Liver (tissue), 9 donors: ENCODE results near the gene MAP2K6. TPM values are rescaled to one million over a fixed set of nuclear protein-coding genes. Genes with fewer than 3 reads are reported as not detected.

ENCODE experiments used
- DNase-seq: peaks from one replicate; pipeline ENCODE4 v3.0.0-alpha.2; 2017; ENCODE audit warnings: low spot score
- H3K27ac ChIP-seq, 2 donors: one replicate each; pipeline ENCODE4 v1.7.0; 2013; ENCODE audit warnings: inconsistent platforms in 2 of 2, low read length in 2 of 2, control low read depth in 1 of 2, low read depth in 1 of 2, mild to moderate bottlenecking in 1 of 2
- H3K27me3 ChIP-seq, 4 donors: one replicate each; pipeline versions ENCODE4 v1.6.1 to v1.7.0; 2013; ENCODE audit warnings: low read length in 3 of 4, inconsistent platforms in 1 of 4, mild to moderate bottlenecking in 1 of 4, moderate library complexity in 1 of 4; ENCODE audit not compliant: control insufficient read depth in 4 of 4, insufficient read depth in 4 of 4
- H3K36me3 ChIP-seq, 4 donors: one replicate each; pipeline versions ENCODE4 v1.6.1 to v1.7.0; 2013; ENCODE audit warnings: low read length in 3 of 4, mild to moderate bottlenecking in 3 of 4, low read depth in 1 of 4, moderate library complexity in 1 of 4; ENCODE audit not compliant: control insufficient read depth in 4 of 4, insufficient read depth in 3 of 4
- H3K4me1 ChIP-seq, 4 donors: one replicate each; pipeline versions ENCODE4 v1.6.1 to v1.7.0; 2013; ENCODE audit warnings: low read length in 3 of 4, mild to moderate bottlenecking in 3 of 4, moderate library complexity in 1 of 4; ENCODE audit not compliant: control insufficient read depth in 4 of 4, insufficient read depth in 4 of 4
- H3K4me3 ChIP-seq, 3 donors: one replicate each; pipeline versions ENCODE4 v1.6.1 to v1.7.0; 2013; ENCODE audit warnings: low read length in 3 of 3, control low read depth in 1 of 3, low read depth in 1 of 3, mild to moderate bottlenecking in 1 of 3
- H3K9ac ChIP-seq, 2 donors: one replicate each; pipeline ENCODE4 v1.7.0; 2013; ENCODE audit warnings: low read length in 2 of 2, mild to moderate bottlenecking in 2 of 2, moderate library complexity in 2 of 2, control low read depth in 1 of 2, low read depth in 1 of 2
- H3K9me3 ChIP-seq, 4 donors: one replicate each; pipeline versions ENCODE4 v1.6.1 to v1.7.0; 2013; ENCODE audit warnings: low read length in 3 of 4; ENCODE audit not compliant: control insufficient read depth in 4 of 4
- EGR1 ChIP-seq, 2 donors: IDR thresholded peaks; 2 replicates each; pipeline ENCODE4 v1.6.1; 2016 to 2018; ENCODE audit warnings: antibody characterized with exemption in 2 of 2, low read depth in 2 of 2
- FOXA1 ChIP-seq: IDR thresholded peaks from 2 replicates; pipeline ENCODE4 v1.6.1; 2016; ENCODE audit warnings: antibody characterized with exemption
- NR2F2 ChIP-seq: IDR thresholded peaks from 2 replicates; pipeline ENCODE4 v1.6.1; 2016; ENCODE audit warnings: antibody characterized with exemption
- WGBS: extraction: QIAGEN DNeasy Blood & Tissue Kit; methylation state at CpG from one replicate; pipeline ENCODE4 v1.1.7; 2013; 5-methylcytosine and 5-hydroxymethylcytosine counted together
- polyA plus RNA-seq, 2 donors: library from polyadenylated mRNA; stranded (reverse) in 1 of 2; unstranded in 1 of 2; fragments of 200-250 nt in 1 of 2; fragments of >200 nt in 1 of 2; fragmentation: Nextera tagmentation in 1 of 2; extraction: Ambion mirVana in 1 of 2; gene quantifications; one replicate each; pipeline versions ENCODE4 v1.2.1 to v1.2.3, GENCODE V29; 2013 to 2015
- total RNA-seq, 2 donors: library from RNA; depleted of rRNA; stranded (reverse); fragments of >200 nt; gene quantifications; one replicate each; pipeline ENCODE4 v1.2.3, GENCODE V29; 2014
- TF ChIP-seq, protein P1 (sequence below): IDR thresholded peaks from 2 replicates; pipeline ENCODE4 v1.6.1; 2016; ENCODE audit warnings: antibody characterized with exemption
- TF ChIP-seq, protein P2 (sequence below): IDR thresholded peaks from 2 replicates; pipeline ENCODE4 v1.6.1; 2016; ENCODE audit warnings: antibody characterized with exemption
- donor health status: healthy.
- donor health status: healthy.
- donor health status: healthy.
- donor health status: healthy.
- donor health status: healthy.

Gene MAP2K6
- total and polyA plus RNA-seq, 4 donors, result 0.31 to 5.4 (median 2.6) TPM

DNA sequence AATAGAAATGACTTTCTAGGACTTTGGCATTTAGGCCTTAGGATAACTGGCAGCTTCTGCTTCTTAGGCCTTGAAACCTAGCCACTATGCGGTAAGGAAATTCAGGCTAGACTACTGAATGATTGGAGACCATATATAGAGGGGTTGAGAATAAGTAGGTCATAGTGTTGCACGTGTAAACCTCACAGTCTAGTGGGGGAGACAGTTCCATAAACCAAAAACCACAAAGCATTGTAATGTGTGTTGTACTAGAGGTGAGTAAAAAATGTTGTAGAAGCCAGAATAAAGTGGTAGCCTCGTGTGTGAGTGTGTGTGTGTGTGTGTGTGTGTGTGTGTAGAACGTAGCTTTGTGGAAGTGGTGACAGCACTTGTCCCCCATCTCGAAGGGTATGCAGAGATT lies 188.5 kb downstream of the MAP2K6 start:
- TF ChIP-seq, protein P1, sequence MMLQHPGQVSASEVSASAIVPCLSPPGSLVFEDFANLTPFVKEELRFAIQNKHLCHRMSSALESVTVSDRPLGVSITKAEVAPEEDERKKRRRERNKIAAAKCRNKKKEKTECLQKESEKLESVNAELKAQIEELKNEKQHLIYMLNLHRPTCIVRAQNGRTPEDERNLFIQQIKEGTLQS, result no peak
- TF ChIP-seq NR2F2, result no peak
- TF ChIP-seq, protein P2, sequence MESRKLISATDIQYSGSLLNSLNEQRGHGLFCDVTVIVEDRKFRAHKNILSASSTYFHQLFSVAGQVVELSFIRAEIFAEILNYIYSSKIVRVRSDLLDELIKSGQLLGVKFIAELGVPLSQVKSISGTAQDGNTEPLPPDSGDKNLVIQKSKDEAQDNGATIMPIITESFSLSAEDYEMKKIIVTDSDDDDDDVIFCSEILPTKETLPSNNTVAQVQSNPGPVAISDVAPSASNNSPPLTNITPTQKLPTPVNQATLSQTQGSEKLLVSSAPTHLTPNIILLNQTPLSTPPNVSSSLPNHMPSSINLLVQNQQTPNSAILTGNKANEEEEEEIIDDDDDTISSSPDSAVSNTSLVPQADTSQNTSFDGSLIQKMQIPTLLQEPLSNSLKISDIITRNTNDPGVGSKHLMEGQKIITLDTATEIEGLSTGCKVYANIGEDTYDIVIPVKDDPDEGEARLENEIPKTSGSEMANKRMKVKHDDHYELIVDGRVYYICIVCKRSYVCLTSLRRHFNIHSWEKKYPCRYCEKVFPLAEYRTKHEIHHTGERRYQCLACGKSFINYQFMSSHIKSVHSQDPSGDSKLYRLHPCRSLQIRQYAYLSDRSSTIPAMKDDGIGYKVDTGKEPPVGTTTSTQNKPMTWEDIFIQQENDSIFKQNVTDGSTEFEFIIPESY, result no peak
- TF ChIP-seq FOXA1, result no peak
- no peak for TF ChIP-seq EGR1 (IDR thresholded peaks at IDR 0.05; ENCODE audit: low read depth in 2 of 2)
- Histone ChIP-seq H3K4me3 (no peak overlapping the region), H3K27ac (no peak overlapping the region), H3K9me3 (no peaks in the 10 kb centered on the region), H3K4me1 (peaks cover 0 to 10% (median 6%) of the 10 kb centered on the region in 4 donors), H3K9ac (no peak overlapping the region), H3K27me3 (no peaks in the 10 kb centered on the region), H3K36me3 (no peaks in the 10 kb centered on the region)
- no peak for DNase-seq
- WGBS, result 82% methylated on average over 5 of the region's 5 CpGs

Other genes starting within 250 kb of the MAP2K6 start
- gene ABCA10, start 185.9 kb upstream of the MAP2K6 start, total RNA-seq, result 1 to 10 TPM in 1 of 2 donors, under 1 TPM in 1; 0.33 to 5.5 TPM
- 1 to 10 TPM in 1 of 2 donors, under 1 TPM in 1; 0.32 to 3.7 TPM for gene ABCA10, start 185.9 kb upstream of the MAP2K6 start, polyA plus RNA-seq
- gene ABCA5, start 87.6 kb upstream of the MAP2K6 start, total RNA-seq, result 10 to 100 TPM; 18.7 to 84.4 TPM
- gene ABCA5, start 87.6 kb upstream of the MAP2K6 start, polyA plus RNA-seq, result 10 to 100 TPM; 20.6 to 77.0 TPM